GM19025 (cell line): ENCODE results near the gene GRB7.
"Not testable (repeated sequence)": the region's sequence is repeated elsewhere in the genome, so short reads cannot be mapped to it uniquely, and the experiment has no call there.

Experiments used
- ATAC-seq: cut with Tn5 transposase; IDR thresholded peaks from one replicate; pipeline ENCODE4 v1.9.1; 2021; ENCODE audit warnings: mild to moderate bottlenecking, low read depth, moderate library complexity; ENCODE audit not compliant: unreplicated experiment

The GRB7 gene

GRCh38 chr17:39750131-39751015, 12.6 kb downstream of the GRB7 start:
- ATAC-seq: no peak

GRCh38 chr17:39751016-39751543, 13.3 kb downstream of the GRB7 start:
- no peak for ATAC-seq

- ATAC-seq: no peak
Observed at GRCh38 chr17:39751637-39752036, 13.9 kb downstream of the GRB7 start.

DNA sequence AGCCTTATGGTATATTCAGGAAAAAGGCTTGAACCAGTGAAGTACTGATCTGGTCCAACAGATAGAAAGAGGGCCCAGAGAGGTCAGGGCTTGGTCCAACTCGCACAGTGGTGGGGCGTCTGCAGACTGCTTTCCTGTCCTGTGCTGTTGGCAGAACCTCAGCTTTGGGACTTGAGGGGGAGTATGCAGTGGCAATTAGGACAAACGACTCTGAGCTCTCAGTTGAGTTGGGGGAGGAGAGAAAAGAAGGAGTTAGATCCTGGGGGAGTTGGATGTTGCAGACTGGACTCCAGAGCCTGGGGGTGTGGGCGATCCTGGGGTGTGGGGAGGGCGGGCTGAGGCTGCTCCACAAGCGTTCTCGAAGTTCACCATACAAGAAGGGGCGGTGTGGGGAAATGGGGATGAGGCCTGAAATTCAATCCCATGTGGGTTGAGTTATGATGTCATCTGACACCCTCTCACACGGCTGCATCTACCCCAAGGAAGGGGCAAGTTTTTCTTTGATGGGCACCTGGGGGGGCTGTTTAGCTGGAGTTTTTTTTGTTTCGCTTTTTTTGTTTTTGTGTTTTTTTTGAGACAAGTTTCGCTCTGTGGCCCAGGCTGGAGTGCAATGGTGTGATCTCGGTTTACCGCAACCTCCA, 14.6 kb downstream of the GRB7 start:
- no peak for ATAC-seq

GRCh38 chr17:39753514-39754160, 15.9 kb downstream of the GRB7 start:
- ATAC-seq: peak; percentile 15

DNA sequence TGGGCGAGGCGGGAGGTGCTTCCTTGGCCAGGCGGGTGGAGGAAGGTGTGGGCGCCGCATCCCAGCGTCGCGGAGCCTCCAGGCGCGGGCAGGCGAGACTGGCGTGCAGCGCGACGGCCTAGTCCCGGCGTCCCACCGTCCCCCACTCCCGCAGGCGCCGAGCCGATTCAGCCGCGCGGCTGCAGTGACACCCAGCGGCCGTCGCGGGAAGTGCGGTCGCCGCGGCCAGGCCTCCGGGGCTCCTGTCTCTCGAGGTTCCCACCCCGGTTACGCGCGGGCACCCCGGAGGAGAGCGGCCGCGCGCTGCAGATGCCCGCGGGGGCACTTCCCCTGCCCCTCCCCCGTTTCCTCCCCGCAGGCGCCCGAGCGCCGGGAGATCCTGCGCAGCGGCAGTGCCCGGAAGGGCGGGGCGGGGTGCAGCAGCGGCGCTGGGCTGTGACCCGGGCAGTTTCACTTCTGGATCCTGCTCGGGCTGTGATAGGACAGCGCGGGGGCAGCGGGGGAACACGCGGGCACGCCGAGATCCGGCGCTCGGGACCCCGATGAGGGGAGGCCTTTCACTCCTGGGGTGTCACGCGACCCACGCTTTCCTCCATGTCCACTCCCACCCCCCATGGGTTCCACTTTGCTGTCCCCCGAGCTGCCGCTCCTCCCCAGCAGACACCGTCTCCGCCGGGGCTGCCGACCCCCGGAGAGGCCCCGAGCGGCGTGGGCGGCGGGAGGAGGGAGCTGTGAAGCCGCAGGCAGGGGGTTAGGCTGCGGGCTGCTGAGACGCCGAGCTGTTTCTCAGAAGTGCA, 16.6 kb downstream of the GRB7 start:
- peak; percentile 60 for ATAC-seq

GRCh38 chr17:39754958-39755553, 17.3 kb downstream of the GRB7 start:
- no peak for ATAC-seq

DNA sequence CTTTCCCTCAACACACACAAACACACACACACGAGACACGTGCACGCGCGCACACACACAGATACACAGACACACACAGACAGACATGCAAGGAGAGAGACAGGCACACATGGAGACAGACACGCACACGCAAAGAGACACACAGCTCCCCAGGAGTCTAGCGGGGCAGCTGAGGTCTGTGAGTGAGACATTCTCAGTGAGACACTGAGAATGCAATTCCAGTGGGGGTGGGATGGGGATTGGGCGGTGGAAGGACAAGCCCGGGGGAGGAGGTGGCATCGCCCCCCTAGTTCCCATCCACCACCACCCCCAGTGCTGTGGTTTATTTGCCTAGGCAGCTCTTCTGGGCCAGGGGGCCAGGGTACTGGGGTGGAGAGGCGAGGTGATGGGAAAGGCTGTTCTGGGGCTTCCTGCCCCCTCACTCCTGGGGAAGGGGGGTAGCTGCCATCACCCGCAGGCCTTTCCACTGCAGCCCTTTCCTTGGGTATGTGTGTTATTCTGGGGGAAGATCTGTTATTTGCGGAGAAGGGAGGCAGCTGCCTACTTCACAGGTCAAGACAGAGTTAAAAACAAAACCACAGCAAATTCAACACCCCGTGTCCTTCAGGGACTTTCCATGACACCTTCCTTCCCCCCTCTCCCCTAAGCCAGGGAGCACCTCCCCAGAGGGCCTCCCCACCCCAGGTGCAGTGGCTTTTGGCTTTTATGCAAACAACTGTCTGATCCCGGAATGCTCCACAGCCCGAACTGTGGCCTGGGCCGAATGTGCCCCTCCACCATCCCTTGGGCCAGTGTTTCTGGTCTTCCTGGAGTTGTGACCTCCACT, 18.0 kb downstream of the GRB7 start:
- no peak for ATAC-seq

GRCh38 chr17:39756380-39757079, 18.8 kb downstream of the GRB7 start:
- no peak for ATAC-seq

DNA sequence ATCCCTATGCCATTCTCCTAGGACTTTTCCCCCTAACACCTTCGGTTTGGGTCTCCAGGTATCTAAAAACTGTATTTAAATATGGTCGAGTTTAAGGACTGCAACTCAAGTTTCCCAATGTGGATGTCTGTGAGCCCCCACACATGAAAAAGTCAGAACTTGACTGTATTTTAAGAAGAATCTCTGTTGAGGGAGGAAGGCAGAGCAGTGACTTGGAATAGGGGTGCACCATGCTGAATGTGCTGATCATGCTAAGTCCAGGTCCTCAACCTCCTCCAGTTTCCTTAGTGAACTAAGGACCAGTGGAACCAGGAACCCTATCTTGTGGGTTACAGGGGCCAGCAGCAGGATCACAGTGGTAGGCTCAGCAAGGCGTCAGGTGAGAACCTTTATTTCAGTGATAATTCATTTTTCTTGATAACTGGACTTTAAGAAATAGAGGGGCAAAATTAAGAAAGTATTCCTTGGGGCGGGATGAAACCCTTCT, 19.5 kb downstream of the GRB7 start:
- ATAC-seq: no peak

GRCh38 chr17:39757931-39758873, 20.5 kb downstream of the GRB7 start:
- ATAC-seq: no peak

DNA sequence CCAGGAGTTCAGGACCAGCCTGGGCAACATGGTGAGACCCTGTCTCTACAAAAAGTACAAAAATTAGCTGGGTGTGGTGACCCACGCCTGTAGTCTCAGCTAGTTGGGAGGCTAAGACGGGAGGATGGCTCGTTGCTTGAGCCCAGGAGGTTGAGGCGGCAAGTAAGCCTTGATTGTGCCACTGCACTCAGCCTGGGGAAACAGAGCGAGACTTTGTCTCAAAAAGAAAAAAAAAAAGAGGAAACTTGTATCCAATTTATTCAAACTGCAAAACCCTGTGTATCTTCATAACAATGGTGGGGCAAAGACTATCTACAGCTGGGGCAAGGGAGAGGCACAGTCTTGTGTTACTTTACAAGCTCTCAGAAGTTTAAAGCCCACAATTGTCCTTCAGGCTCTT, 21.5 kb downstream of the GRB7 start:
- ATAC-seq: no peak

DNA sequence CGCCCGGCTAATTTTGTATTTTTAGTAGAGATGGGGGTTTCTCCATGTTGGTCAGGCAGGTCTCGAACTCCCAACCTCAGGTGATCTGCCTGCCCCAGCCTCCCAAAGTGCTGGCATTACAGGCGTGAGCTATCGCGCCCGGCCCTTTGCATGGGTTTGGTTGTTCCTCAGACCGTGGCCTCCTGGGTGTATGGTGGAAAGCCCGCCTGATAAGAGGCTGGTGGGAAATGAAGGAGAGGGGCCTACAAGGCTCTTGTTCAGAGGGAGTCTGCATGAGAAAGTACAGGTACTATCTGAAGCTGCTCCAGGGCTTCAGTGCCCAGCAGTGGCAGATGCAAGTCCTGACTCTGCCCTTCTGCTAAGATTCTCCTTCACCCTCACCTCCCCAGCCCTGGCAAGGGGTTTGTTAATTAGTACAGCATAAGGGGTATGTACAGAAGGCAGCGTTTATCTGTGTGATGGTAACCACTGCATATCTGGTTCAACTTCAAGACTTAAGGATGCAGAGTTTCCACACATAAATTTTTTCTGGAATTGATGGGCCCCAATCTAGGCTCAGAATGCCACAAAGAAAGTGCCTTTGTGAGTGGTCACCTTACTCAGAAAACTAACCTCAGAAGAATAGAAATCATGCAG, 24.2 kb downstream of the GRB7 start:
- ATAC-seq: no peak

DNA sequence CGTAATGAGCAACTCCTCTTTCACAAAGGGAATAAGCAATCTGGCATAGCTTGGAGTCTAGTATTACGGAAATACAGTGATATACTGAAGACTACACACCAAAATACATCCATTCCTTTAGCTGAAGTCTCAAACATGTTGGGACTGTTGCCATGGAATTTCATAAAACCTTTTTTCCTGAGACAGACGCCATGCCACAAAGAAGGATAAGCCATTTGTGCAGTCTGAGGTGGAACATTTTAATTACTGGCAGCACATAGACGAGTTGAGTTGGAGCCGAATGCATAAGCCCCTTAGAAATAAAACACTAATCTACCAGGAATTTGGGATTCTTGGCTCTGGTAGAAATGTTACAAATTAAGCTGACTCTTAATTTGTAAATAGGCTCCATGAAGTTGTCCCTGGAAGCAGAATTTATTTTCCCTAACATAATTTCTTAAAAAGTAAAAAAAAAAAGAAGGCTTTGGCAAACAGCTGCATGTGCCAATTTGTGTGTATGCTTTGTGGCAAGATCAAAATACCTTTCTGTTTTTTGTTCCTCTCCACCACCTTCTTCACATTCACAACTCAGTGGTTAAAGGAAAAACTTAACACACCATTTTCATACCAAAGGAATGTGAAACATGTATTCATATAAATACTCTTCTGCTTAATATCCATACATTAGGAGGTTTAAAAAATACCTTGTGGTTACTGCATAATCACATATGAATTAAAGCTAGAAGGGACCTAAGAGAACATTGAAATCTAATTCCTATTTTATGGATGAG, 25.5 kb downstream of the GRB7 start:
- ATAC-seq: no peak

DNA sequence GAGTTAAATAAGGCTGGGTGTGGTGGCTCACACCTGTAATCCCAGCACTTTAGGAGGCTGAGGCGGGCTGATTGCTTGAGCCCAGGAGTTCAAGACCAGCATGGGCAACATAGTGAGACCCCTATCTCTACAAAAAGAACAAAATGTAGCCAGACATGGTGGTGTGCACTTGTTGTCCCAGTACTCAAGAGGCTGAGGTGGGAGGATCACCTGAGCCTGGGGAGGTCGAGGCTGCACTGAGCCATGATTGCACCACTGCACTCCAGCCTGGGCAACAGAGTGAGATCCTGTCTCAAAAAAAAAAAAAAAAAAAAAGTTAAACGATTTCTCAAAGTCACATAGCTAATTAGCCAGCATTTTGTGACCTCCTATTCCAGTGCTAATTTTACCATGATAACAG, 26.4 kb downstream of the GRB7 start:
- ATAC-seq: not testable (repeated sequence)

DNA sequence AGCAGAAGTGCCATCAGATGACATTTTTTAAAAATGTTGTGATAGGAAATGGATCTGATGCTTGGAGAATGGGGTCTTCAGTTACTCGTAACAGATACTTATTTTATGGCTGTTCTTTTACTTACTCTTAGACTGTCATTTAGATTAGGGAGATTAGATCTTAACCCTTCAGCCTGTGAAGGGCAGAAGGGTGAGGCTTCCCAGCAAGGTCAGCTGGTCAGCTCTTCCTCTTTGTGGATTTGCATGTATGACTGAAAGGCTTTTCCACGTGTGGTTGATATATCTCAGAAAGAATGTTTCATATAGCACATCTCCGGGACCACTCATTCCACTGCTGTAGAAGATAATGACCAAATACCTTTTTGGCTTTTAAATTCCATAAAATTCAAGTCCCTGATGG, 27.4 kb downstream of the GRB7 start:
- no peak for ATAC-seq
